ENCODE data around the gene TIAL1. TPM values are rescaled to one million over a fixed set of nuclear protein-coding genes. Genes with fewer than 3 reads are reported as not detected.

Gene TIAL1
- total RNA-seq, 1 donor: 60.1 TPM

- peak; percentile 70 for DNase-seq (ENCODE audit: low read depth)
- no peak for TF ChIP-seq CTCF (IDR thresholded peaks at IDR 0.05; ENCODE audit: insufficient read depth, low read length)
- H3K4me3 ChIP-seq (ENCODE audit: low read depth, low read length): peak within 1 kb of the TSS; percentile 80
These were observed 54.3 kb downstream of the TIAL1 start, which contains the start of gene RGS10 for GRCh38 chr10:119542357-119542987. Gene RGS10, minus strand, starts transcription at chr10:119542719. Its CDS starts 81 bp downstream, at chr10:119542638.

GRCh38 chr10:119541459-119542356, 55.1 kb downstream of the TIAL1 start:
- DNase-seq (ENCODE audit: low read depth): peak; percentile 18
- TF ChIP-seq CTCF (IDR thresholded peaks at IDR 0.05; ENCODE audit: insufficient read depth, low read length): no peak
- peak overlapping the region; percentile 80 for H3K4me3 ChIP-seq (ENCODE audit: low read depth, low read length)

- peak; percentile 68 for DNase-seq (ENCODE audit: low read depth)
- peak overlapping the region; percentile 80 for H3K4me3 ChIP-seq (ENCODE audit: low read depth, low read length)
These were observed 55.7 kb downstream of the TIAL1 start for GRCh38 chr10:119541046-119541445.

GRCh38 chr10:119540038-119540437, 56.7 kb downstream of the TIAL1 start:
- no peak for DNase-seq (ENCODE audit: low read depth)
- H3K4me3 ChIP-seq (ENCODE audit: low read depth, low read length): no peak overlapping the region
- TF ChIP-seq CTCF (IDR thresholded peaks at IDR 0.05; ENCODE audit: insufficient read depth, low read length): no peak

More at GRCh38 chr10:119541046-119541445, 55.7 kb downstream of the TIAL1 start:
- TF ChIP-seq CTCF (IDR thresholded peaks at IDR 0.05; ENCODE audit: insufficient read depth, low read length): no peak

- TF ChIP-seq CTCF (IDR thresholded peaks at IDR 0.05; ENCODE audit: insufficient read depth, low read length): no peak
These were observed 57.4 kb downstream of the TIAL1 start for GRCh38 chr10:119539359-119539825.

GRCh38 chr10:119538632-119539358, 58.0 kb downstream of the TIAL1 start:
- DNase-seq (ENCODE audit: low read depth): no peak
- TF ChIP-seq CTCF (IDR thresholded peaks at IDR 0.05; ENCODE audit: insufficient read depth, low read length): no peak
- no peak overlapping the region for H3K4me3 ChIP-seq (ENCODE audit: low read depth, low read length)

More at GRCh38 chr10:119539359-119539825, 57.4 kb downstream of the TIAL1 start:
- no peak for DNase-seq (ENCODE audit: low read depth)
- H3K4me3 ChIP-seq (ENCODE audit: low read depth, low read length): no peak overlapping the region
